SJCRH30 (cell line): Measurements from ENCODE around the gene MPV17. TPM values are rescaled to one million over a fixed set of nuclear protein-coding genes. Genes with fewer than 3 reads are reported as not detected.

Experiments
- DNase-seq, 2 experiments: peaks; one replicate each; pipeline ENCODE4 v3.0.0-alpha.2; 2015 to 2020
- H3K27ac ChIP-seq: fragments of 250-450 bp; sonication (Bioruptor Pico); 2 replicates; pipeline ENCODE4 v1.5.1; 2020; ENCODE audit warnings: mild to moderate bottlenecking, moderate library complexity
- H3K27me3 ChIP-seq: fragments of 250-450 bp; sonication (Bioruptor Pico); 2 replicates; pipeline ENCODE4 v1.5.1; 2020; ENCODE audit warnings: mild to moderate bottlenecking, moderate library complexity
- H3K36me3 ChIP-seq: fragments of 250-450 bp; sonication (Bioruptor Pico); 2 replicates; pipeline ENCODE4 v1.5.1; 2020; ENCODE audit warnings: mild to moderate bottlenecking, moderate library complexity
- H3K4me1 ChIP-seq: fragments of 250-450 bp; sonication (Bioruptor Pico); 2 replicates; pipeline ENCODE4 v1.5.1; 2020; ENCODE audit warnings: mild to moderate bottlenecking, moderate library complexity
- H3K4me3 ChIP-seq: fragments of 250-450 bp; sonication (Bioruptor Pico); 2 replicates; pipeline ENCODE4 v1.5.1; 2020; ENCODE audit warnings: mild to moderate bottlenecking, moderate library complexity
- H3K9me3 ChIP-seq: fragments of 250-450 bp; sonication (Bioruptor Pico); replicated peaks from 2 replicates; pipeline ENCODE4 v1.5.1; 2020; ENCODE audit warnings: mild to moderate bottlenecking, moderate library complexity
- total RNA-seq: library from RNA; depleted of rRNA; stranded (reverse); fragments of >200 nt; shearing (Covaris generic); gene quantifications from 2 replicates; pipeline ENCODE4 v1.2.3, GENCODE V29; 2014

MPV17 gene
- total RNA-seq, 1 experiment from 2014 or later, result 76.6 TPM

- no peak for DNase-seq
- Histone ChIP-seq H3K36me3 (no peaks in the 10 kb centered on the region), H3K4me3 (no peak overlapping the region), H3K9me3 (no peaks in the 10 kb centered on the region), H3K27me3 (peaks cover 7% of the 10 kb centered on the region; the same call in 1 of the 2 replicates), H3K4me1 (peaks cover 5% of the 10 kb centered on the region), H3K27ac (no peak overlapping the region)
Observed at GRCh38 chr2:27298391-27299080, 24.4 kb downstream of the MPV17 start.

GRCh38 chr2:27297195-27297594 lies 25.7 kb downstream of the MPV17 start:
- no peak for DNase-seq

GRCh38 chr2:27296481-27296880 lies 26.4 kb downstream of the MPV17 start:
- no peaks in the 10 kb centered on the region for H3K9me3 ChIP-seq
- peaks cover 14% of the 10 kb centered on the region for H3K4me1 ChIP-seq
- DNase-seq, result no peak
- no peak overlapping the region for H3K4me3 ChIP-seq
- H3K27me3 ChIP-seq, result peaks cover 16% of the 10 kb centered on the region
- H3K36me3 ChIP-seq, result no peaks in the 10 kb centered on the region
- no peak overlapping the region for H3K27ac ChIP-seq

More at GRCh38 chr2:27297195-27297594, 25.7 kb downstream of the MPV17 start:
- H3K27ac ChIP-seq, result no peak overlapping the region
- H3K9me3 ChIP-seq, result no peaks in the 10 kb centered on the region
- H3K4me1 ChIP-seq, result peaks cover 14% of the 10 kb centered on the region
- H3K27me3 ChIP-seq, result peaks cover 9% of the 10 kb centered on the region
- no peaks in the 10 kb centered on the region for H3K36me3 ChIP-seq
- H3K4me3 ChIP-seq, result no peak overlapping the region

- no peaks in the 10 kb centered on the region for H3K36me3 ChIP-seq
- H3K4me1 ChIP-seq, result peaks cover 26% of the 10 kb centered on the region
- H3K4me3 ChIP-seq, result no peak overlapping the region
- H3K27me3 ChIP-seq, result peaks cover 24% of the 10 kb centered on the region
- no peak overlapping the region for H3K27ac ChIP-seq
- no peak for DNase-seq
- H3K9me3 ChIP-seq, result no peaks in the 10 kb centered on the region
Observed at GRCh38 chr2:27294928-27295327, 28.0 kb downstream of the MPV17 start.

- no peak overlapping the region for H3K4me3 ChIP-seq
- no peaks in the 10 kb centered on the region for H3K9me3 ChIP-seq
- H3K36me3 ChIP-seq, result no peaks in the 10 kb centered on the region
- peaks cover 32% of the 10 kb centered on the region for H3K27me3 ChIP-seq
- peak in 1 of 2 experiments; percentile 44 for DNase-seq
- H3K4me1 ChIP-seq, result peaks cover 26% of the 10 kb centered on the region
- H3K27ac ChIP-seq, result no peak overlapping the region
Observed at GRCh38 chr2:27291865-27292264, 31.0 kb downstream of the MPV17 start.

- Histone ChIP-seq H3K36me3 (no peaks in the 10 kb centered on the region), H3K4me3 (no peak overlapping the region), H3K27me3 (peaks cover 33% of the 10 kb centered on the region), H3K27ac (no peak overlapping the region), H3K4me1 (peaks cover 26% of the 10 kb centered on the region), H3K9me3 (no peaks in the 10 kb centered on the region)
- no peak for DNase-seq
Observed at GRCh38 chr2:27290549-27290948, 32.3 kb downstream of the MPV17 start.

- Histone ChIP-seq H3K9me3 (no peaks in the 10 kb centered on the region), H3K36me3 (no peaks in the 10 kb centered on the region), H3K4me1 (peaks cover 22% of the 10 kb centered on the region)
Observed at GRCh38 chr2:27288610-27289009, 34.3 kb downstream of the MPV17 start.

GRCh38 chr2:27285481-27285880 lies 37.4 kb downstream of the MPV17 start:
- H3K4me3 ChIP-seq, result no peak overlapping the region
- peaks cover 25% of the 10 kb centered on the region for H3K4me1 ChIP-seq
- no peaks in the 10 kb centered on the region for H3K9me3 ChIP-seq
- H3K27ac ChIP-seq, result no peak overlapping the region
- no peaks in the 10 kb centered on the region for H3K36me3 ChIP-seq
- DNase-seq, result no peak
- H3K27me3 ChIP-seq, result peaks cover 21% of the 10 kb centered on the region

More at GRCh38 chr2:27288610-27289009, 34.3 kb downstream of the MPV17 start:
- H3K4me3 ChIP-seq, result no peak overlapping the region
- peaks cover 38% of the 10 kb centered on the region for H3K27me3 ChIP-seq
- DNase-seq, result no peak
- H3K27ac ChIP-seq, result no peak overlapping the region

GRCh38 chr2:27284996-27285395 lies 37.9 kb downstream of the MPV17 start:
- Histone ChIP-seq H3K27ac (no peak overlapping the region), H3K36me3 (no peaks in the 10 kb centered on the region), H3K9me3 (no peaks in the 10 kb centered on the region), H3K27me3 (peaks cover 21% of the 10 kb centered on the region), H3K4me3 (no peak overlapping the region), H3K4me1 (peaks cover 20% of the 10 kb centered on the region)
- DNase-seq, result no peak

- Histone ChIP-seq H3K27ac (no peak overlapping the region), H3K9me3 (no peaks in the 10 kb centered on the region), H3K36me3 (no peaks in the 10 kb centered on the region), H3K4me1 (peaks cover 18% of the 10 kb centered on the region), H3K27me3 (peaks cover 11% of the 10 kb centered on the region; the same call in 1 of the 2 replicates), H3K4me3 (no peak overlapping the region)
- peak; percentile 34 to 47 for DNase-seq
Observed at GRCh38 chr2:27282892-27283291, 40.0 kb downstream of the MPV17 start.

- H3K4me1 ChIP-seq, result peaks cover 18% of the 10 kb centered on the region
- H3K9me3 ChIP-seq, result no peaks in the 10 kb centered on the region
- no peak within 1 kb of the TSS for H3K4me3 ChIP-seq
- H3K36me3 ChIP-seq, result no peaks in the 10 kb centered on the region
- H3K27ac ChIP-seq, result no peak within 1 kb of the TSS
- H3K27me3 ChIP-seq, result peaks cover 8% of the 10 kb centered on the region; the same call in 1 of the 2 replicates
- peak; percentile 50 to 56 for DNase-seq
Observed at GRCh38 chr2:27281855-27282559, 40.9 kb downstream of the MPV17 start, which contains the start of gene TRIM54. TSS of gene TRIM54 (plus strand) at chr2:27282429. CDS start at chr2:27282732, 303 bp downstream.

GRCh38 chr2:27281442-27281841 lies 41.5 kb downstream of the MPV17 start:
- Histone ChIP-seq H3K4me3 (no peak overlapping the region), H3K9me3 (no peaks in the 10 kb centered on the region), H3K27me3 (peaks cover 8% of the 10 kb centered on the region; the same call in 1 of the 2 replicates), H3K36me3 (no peaks in the 10 kb centered on the region), H3K27ac (no peak overlapping the region), H3K4me1 (peaks cover 18% of the 10 kb centered on the region)
- no peak for DNase-seq

GRCh38 chr2:27280826-27281225 lies 42.1 kb downstream of the MPV17 start:
- no peak for DNase-seq
- Histone ChIP-seq H3K4me1 (peaks cover 18% of the 10 kb centered on the region), H3K27ac (no peak overlapping the region), H3K9me3 (no peaks in the 10 kb centered on the region), H3K36me3 (no peaks in the 10 kb centered on the region), H3K27me3 (peaks cover 8% of the 10 kb centered on the region; the same call in 1 of the 2 replicates), H3K4me3 (no peak overlapping the region)

GRCh38 chr2:27278010-27278409 lies 44.9 kb downstream of the MPV17 start:
- Histone ChIP-seq H3K36me3 (no peaks in the 10 kb centered on the region), H3K4me1 (peaks cover 15% of the 10 kb centered on the region), H3K9me3 (no peaks in the 10 kb centered on the region), H3K4me3 (no peak overlapping the region), H3K27ac (no peak overlapping the region), H3K27me3 (peaks cover 17% of the 10 kb centered on the region)
- DNase-seq, result no peak
